HG03442 (cell line): ENCODE data around the gene NSL1.
A peak's percentile ranks its signal among the peaks of the same experiment; 100 is the strongest.
"Not testable (repeated sequence)": the region's sequence is repeated elsewhere in the genome, so short reads cannot be mapped to it uniquely, and the experiment has no call there.

Source experiments
- ATAC-seq: cut with Tn5 transposase; IDR thresholded peaks from one replicate; pipeline ENCODE4 v1.9.1; 2021; ENCODE audit warnings: mild to moderate bottlenecking, moderate library complexity; ENCODE audit not compliant: unreplicated experiment

NSL1 gene

DNA sequence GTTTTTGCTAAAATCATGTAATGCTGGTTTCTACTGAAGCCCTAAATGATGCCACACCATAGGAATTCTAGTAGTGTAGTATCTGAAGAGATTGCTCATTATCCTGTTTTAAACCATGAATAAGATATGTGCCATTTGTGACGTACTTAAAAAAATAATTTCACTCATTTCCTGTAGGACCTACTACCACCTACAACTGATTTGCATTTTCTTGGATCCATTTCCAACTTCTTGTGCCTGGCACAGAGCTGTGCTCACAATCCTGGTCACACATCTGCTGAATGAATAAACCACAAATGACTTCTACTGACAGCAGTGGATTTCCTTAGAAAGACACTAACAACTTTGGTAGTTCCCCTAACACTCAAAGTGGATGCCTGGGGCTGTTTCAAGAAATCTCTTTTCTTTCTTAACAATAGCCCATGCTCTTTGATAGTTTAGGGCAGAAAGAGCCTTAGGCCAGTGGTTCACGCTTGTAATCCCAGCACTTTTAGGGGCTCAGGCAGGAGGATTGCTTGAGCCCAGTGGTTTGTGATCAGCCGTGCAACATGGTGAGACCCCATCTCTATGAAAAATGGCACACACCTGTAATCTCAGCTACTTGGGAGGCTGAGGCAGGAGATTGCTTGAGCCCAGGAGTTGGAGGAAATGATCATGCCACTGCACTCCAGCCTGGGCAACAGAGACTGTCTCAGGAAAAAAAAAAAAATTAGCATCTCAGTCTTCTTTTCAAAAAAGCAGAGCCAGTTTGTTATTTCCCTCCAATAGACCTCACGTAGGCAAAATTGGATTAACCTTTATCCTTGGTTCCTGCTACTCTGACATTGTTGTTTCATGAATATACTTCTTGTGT lies 78.9 kb downstream of the NSL1 start:
- no peak for ATAC-seq

DNA sequence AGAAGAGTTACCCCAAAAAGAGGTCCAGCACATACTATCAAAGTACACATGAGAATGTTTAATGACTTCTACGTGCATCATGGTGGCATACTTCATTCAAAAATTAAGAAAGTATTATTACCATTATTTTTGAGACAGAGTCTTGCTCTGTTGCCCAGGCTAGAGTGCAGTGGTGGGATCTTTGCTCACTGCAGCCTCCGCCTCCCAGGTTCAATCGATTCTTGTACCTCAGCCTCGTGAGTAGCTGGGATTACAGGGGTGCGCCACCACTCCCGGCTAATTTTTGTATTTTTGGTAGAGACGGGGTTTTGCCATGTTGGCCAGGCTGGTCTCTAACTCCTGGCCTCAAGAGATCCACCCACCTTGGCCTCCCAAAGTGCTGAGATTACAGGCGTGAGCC lies 79.6 kb downstream of the NSL1 start:
- ATAC-seq, result not testable (repeated sequence)

DNA sequence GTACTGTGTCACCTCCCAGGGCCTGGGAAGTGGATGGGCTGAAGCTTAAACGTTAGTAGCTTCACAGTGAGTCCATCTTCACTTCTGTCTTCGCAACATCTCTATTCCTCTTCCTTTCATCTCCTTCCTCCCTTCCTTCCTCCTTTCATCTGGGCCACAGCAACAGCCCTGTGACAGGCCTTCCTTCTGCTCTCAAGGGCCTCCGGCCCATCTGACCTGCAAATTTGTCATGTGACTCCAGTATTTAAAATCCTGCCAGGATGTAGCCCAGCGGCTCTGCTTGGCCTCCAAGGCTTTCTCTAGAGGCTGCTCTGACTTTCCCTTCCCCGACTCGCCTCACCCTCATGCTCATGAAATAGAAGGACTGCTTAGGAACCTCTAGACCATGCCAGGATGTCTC lies 81.0 kb downstream of the NSL1 start:
- no peak for ATAC-seq

DNA sequence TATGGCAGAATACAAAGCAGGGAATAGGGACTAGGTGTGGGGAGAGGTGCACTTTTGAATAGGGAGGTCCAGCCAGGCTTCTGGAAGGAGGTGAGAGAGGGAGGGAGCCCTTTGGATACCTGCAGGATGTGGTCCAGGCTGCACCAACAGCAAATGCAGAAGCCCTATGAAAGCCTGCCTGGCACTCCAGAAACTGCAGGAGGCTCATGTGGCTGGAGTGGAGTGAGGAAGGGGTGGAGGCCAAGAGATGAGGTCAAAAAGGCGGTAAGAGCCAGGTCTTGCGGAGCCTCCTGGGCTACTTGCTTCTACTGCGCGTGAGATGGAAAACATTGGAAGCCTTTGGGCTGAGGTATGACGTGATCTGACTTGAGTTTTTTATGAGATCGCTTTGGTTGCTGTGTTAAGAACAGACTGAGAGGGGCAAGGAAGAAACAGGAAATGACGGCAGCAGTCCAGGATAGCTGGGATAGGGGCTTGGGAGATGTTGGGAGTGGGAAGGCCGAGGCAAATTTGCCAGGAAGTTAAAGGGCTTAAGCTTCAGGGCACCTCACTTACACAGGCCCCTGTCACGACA lies 87.5 kb downstream of the NSL1 start:
- ATAC-seq, result no peak

DNA sequence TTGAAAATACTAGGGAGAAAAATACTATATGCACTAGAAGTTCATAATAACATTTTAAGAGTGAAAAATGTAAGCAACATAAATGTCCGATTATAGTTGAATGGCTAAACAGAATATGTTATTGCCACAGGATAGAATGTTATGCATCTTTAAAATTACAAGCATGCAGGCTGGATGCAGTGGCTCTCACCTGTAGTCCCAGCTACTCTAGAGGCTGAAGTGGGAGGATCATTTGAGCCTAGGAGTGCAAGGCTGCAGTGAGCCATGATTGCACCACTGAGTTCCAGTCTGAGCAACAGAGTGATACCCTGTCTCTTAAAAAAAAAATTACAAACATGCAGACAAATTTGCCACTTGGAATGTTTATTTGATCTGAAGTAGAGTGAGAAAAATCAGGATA lies 88.9 kb downstream of the NSL1 start:
- no peak for ATAC-seq

DNA sequence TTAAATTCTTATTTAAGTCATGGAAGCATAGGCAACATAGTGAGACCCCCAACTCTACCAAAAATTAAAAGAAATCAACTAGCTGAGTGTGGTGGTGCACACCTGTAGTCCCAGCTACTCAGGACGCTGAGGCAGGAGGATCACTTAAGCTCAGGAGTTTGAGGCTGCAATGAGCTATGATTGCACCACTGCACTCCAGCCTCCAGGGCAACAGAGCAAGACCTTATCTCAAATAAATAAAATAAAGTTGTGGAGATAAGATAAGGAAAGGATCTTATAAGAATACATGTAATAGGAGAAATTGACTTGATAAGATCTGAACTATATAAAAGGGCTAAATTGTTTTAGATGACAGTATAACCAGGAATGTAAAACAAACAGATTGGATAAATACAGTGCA lies 89.7 kb downstream of the NSL1 start:
- ATAC-seq, result no peak

DNA sequence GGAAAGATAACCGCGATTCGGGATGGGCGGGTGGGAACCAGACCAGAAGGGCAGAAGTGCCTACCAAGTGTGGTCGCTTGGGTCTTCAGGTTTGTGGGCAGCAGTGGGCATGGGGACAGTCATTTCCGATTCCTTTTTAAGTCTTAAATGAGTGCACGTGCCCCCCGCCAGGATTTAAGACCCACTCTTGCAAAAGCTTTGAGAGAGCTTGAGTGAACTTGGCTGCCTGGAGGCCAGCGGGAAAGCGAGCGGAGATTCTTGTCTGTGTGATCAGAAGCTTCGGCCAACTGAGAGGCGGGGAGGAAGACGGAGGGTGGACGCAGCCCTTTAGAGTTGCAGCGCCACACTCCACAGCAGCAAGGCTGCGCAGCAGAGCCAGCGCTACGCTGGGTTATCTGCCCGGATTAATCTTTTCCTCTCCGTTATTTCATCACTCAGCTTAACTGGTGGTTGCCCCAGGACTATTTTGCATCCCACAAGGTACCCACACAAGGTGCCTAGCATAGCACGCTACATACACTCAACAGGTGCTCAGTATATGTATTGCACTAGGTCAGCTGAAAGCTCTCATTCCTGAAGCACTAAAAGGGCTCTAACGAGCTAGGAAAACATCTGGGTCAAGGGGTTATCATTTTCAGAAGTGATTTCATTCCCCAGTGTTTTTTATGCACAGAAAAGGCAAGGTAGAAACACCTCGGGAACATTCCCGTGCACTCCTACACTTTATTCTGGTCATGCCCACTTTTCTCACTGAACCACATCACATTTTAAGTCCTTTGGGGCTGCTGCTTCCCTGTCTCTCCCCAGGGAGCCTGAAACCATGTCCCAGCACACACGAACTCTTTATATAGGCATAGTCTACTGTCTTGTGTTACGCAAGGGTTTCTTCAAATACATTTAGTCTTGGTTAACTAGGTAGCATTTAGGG lies 90.4 kb downstream of the NSL1 start:
- no peak for ATAC-seq

DNA sequence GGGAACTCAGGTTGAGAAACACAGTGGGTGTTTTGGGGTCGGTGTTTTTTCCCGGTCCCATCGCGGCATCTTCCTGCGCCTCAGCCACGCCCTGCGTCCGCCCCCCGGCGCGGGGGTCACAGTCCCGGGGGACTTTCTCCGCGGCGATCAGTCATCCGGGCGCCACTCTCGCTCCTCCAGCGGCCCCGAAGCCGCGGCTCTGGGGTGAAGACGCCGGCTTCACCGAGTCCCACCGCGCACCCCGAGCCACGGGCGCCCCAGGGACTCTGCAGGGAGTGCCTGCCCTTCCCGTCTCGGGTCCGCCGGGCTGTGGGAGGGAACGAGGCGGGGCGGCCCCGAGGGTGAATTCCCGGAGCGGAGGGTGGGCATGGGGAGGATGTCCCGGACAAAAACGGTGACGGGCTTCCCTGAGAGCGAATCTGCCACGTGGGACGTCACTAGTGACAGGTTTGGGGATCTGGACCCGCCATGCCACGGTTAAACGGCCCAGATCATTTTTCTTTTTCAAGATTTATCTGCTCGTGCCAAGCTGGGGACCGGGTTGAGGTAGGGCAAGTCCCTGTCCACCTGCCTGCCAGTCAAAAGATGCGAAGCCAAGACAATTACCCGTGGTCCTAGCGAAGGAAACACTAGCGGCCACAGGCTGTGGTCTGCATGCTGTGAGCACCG lies 91.2 kb downstream of the NSL1 start:
- peak; percentile 30 for ATAC-seq

DNA sequence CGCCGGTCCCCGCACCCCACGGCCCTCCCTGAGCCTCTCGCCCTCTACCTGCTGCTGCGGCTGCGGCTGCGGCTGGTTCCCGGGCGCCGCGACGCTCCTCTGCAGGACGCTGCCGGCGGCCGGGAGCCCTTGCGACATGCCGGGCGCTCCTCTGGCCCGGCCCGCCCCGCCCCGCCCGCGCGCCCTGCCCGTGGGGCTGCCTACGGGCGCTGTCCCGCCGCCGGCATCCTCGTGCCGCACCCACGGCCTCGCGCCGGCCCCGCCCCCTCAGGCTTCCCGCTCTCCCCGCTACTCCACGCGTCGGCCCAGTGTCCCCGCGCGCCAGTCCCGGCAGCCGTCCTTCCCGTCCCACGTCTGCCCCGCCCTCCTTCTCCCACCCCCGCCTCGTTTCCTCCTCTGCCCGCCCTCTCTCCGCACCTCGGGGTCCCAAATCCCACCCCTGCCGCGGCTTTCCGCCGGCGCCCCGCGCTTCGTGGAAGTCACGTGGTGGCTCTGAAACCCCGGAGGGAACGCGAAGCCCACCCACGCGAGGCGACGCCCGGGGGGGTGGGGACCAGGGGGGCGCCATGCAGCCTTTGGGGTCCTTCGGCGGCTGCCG lies 91.9 kb downstream of the NSL1 start, which contains the start of gene BATF3:
Gene BATF3 (minus strand): TSS at position 216 of the 598 bp plus-strand sequence. CDS start 78 bp downstream, at position 138.
- ATAC-seq, result peak; percentile 11

DNA sequence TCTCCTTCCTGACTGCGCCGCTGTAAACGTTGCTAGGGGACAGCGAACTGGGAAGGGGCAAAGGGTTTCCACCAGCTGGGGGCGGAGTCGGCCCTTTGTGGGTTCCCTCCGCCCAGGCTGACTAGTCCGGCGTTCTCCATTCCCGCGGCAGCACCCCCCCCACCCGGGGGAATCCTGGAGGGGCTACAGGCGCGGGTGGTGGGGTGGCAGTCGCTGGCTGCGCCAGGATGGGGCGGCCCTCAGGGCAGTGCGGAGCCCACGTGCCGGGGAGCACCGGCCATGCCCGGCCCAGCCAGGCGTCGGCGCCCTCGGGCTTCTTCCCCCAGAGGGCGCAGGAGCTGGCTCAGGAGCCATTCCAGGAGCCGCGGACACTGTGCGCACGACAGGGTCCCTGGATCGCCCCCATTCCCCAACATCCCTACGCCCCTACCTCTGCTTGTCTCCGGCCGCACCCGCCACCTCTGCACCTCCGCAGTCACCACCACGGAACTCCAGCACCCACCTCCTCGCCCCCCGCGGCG lies 92.4 kb downstream of the NSL1 start:
- ATAC-seq, result peak; percentile 60

DNA sequence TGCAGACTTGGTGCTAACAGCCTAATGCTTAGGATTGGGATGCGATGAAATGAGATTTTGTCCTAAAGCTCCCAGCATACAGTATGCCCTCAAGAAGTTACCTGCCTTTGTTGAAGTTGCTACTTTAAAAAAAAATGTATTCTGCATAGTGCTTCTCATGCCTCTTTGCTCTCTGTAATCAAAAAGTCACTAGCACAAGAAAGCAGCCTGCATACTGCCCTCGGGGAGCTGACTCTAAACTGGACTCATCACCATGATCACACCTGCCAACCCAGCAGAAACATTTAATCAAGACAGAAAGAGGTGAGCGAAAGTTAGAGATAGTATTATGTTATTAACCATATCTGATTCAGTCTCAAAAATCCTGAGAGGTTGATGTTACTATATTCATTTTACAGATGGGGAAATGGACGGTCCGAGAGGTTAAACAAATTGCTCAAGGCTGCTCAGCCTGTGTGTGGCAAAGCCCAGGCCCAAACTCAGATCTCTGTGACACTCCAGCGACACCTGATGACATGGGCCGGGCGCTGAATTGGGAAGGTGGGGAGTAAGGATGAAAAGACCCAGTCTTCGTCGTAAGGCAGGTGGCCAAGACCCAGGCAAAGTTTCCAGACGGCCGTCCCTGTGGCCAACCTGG lies 93.0 kb downstream of the NSL1 start:
- peak; percentile 19 for ATAC-seq

DNA sequence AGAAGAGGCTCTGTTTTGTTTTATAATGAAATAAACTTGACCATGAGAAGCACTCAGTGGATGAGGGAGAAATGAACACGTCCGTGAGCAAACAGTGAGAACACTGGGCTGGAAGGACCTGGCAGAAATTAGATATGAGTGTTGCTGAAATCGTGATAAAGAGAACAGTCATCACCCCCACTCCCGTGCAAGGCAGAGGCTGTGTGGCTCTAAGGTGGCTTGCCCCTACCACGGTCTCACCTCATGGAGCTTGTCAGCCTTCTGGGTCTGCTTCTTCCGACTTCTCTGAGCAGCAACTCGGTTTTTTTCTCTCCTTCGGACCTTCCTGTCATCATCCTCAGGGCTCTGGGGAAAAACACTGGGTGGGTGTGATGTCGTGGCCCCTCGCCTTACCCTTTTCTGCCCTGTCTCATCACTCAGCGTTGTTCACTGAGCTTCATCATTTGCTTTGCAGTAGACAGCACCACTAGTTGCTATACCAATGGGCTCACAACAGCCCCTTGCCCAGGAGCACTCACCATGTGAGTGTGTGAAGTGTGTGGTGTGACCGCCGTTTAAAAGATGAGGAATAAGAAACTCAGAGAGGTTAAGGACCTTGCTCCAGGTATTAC lies 94.8 kb downstream of the NSL1 start:
- ATAC-seq, result no peak

DNA sequence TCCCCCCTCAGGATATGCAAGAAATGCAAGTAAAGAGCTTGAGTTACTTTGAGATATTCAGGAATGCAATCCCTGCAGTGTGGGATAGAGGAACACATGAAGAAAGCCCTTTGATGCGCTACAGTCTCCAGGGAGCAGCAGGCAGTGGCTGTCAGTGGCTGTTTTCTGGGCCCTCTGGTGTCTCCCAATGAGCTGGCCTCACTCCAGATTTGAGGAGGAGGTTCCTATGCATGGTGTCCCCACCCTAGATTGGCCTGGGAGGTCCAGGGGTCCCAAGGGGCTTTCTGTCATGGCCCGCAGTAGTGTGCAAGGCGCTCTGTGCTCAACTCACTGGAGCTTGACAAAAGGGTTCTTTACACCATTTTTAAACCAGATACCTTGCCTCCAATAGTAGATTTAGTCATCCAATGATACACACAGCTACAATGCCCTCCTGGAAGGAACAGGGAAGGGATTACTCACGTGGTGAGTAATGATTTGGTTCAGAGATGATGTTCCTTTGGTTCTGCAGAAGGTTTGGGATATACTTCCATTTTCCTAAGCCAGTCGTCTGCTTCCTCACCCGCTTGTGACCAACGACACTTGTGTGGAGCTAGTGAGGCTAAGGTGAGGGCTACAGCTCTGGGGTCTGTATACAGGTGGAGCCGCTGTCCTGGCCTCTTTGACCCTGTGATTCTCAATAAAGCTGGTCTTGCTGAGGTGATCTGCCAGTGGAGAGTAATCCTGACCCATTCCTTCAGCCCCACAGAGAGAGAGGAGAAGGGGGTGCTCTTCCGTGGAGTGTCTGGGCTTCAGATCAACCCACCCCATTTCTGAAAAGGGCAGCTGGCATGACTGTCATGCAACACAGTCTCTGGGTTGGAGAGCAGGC lies 98.6 kb downstream of the NSL1 start:
- ATAC-seq, result no peak

DNA sequence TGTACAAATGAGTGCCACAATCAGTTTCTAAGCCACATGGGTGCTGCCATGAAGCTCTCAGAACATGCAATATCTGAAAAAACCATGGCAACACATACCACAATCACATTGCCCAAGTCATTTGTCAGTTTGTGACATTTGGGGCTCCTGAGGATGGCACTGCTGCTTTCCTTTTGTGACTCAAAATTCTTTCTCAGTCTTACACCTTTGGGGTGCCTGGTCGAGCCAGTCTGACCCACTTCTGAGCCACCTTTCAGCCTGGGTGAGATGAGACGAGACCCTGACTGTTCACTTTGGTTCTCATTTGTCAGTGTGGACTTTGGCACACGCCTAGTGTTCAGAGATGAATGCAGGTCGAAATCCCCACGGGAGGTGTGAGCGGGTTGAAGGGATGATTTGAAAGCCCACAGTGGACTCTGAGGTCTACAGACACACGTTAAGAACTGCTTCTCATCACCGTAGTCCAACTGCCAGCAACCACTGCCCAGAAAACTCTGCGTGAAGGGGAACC lies 100.0 kb downstream of the NSL1 start:
- ATAC-seq, result peak; percentile 62

DNA sequence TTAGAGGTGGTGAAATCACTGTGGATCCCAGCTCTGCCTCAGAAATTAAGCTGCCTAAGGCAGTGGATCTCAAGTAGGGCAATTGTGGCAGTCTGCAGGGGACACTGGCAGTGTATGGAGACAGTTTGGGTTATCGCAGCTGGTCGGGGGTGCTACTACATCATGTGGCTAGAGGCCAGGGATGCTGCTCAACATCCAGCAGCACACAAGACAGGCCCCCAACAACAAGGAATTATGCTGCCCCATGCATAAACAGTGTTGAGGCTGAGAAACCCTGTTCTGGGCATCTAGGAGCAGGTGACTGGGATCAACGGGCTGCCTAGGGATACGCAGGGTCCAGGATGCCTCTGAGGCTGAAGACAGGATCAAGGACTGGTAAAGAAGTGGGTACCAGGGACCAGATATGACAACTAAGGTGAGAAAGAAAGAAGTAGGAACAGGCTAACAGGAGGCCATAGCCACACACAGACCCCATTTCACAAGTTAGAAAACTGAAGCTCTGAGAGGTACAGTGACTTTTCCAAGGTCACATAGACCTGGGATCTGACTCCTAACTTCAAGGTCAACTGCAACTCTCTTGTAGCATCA lies 100.7 kb downstream of the NSL1 start:
- no peak for ATAC-seq

DNA sequence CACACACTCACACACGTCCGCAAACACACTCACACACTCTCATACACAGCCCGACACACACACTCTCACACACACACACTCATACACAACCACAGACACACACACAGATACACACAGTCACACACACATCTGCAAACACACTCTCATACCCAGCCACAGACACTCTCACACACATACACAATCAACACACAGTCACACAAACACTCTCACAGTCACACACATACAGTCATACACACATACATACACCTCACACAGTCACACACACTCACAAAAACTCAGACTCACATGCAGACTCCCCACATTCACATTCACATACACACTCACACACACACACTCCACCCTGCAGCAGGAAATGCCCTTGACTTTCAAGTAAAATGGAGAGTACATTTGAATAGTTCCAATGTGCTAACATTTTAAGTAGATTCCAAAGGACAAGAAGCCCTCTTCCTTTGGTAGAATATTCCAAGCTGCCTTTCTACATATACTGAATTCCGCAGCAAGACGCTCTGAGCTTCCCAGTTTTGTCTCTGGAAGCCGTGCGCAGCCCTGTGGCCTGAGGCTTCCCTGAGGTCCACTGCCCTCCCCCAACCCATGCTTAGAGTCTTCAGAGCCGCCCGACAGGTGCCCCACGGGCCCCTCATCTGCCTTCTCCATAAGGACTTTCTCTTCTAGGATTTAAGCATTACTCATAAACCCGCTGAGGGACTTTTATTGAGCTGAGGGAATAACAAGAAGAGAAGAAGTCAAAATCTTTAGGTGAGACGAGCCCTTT lies 101.6 kb downstream of the NSL1 start:
- ATAC-seq, result no peak

DNA sequence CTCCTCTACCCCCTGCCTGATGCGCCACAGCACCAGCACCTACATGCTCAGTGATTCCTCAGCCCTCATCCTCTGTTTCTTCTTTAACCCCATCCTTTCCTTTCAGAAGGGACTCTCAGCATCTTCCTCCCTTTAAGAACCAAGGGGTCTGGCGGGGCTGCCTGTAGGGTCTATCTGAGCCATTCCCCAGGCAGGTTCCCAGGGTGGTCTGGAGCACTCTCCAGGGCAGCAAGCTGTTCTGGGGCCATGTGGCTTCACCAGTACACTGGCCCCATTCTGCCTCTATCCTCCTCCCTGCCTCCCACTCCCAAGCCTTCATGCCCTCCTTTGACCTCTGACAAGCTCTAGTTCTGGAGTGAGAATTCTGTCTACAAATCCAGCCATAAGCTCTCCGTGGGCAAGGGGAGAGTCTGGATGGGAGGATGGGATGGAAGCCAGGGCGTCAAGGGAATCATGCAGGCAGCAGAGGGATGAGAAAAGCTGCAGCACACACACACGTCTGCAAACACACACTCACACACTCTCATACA lies 102.3 kb downstream of the NSL1 start:
- ATAC-seq, result no peak
